ENCODE data around the gene RHOBTB1.

Gene RHOBTB1

DNA sequence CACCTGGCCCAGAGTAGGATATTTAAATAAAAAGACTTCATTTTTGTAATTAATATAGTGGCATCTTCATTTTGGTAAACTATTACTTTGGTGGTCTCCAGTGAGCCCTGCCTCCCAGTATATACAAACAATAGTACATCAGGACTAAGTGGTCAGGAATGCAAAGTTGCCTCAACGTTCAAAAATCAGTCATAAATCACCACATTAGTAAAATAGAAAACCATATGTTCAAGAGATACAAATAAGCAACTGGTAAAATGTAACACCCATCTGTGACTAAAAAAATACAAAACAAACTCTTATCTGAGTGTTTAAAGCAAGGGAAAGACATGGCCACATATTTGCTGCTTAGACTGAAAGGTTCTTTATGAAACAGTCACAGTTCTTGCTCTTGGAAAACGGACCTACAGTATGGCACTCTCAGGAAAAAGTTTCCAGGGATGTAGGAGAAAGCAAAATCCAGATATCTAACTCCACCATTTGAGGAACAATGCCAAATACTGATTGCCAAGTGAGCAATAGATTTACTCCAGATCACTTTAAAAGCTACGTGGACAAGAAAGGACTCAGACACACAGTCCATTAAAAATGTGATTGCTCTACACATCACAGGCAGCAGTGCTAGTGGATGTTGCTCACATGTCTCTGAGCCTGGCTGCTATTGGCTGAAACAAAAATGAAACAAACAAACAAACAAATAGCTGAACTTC, 15.1 kb upstream of the RHOBTB1 start:
- no peak overlapping the region for H3K4me3 ChIP-seq (replicated peaks; ENCODE audit: low read depth, low read length)
- no peak for TF ChIP-seq CTCF (IDR thresholded peaks at IDR 0.05; ENCODE audit: low read depth, low read length, missing control alignments)
- DNase-seq (ENCODE audit: extremely low read depth, low read depth), result no peak

- H3K4me3 ChIP-seq (replicated peaks; ENCODE audit: low read depth, low read length), result no peak overlapping the region
- no peak for TF ChIP-seq CTCF (IDR thresholded peaks at IDR 0.05; ENCODE audit: low read depth, low read length, missing control alignments)
- no peak for DNase-seq (ENCODE audit: extremely low read depth, low read depth)
Measured at GRCh38 chr10:60957667-60958221, 13.8 kb upstream of the RHOBTB1 start.

DNA sequence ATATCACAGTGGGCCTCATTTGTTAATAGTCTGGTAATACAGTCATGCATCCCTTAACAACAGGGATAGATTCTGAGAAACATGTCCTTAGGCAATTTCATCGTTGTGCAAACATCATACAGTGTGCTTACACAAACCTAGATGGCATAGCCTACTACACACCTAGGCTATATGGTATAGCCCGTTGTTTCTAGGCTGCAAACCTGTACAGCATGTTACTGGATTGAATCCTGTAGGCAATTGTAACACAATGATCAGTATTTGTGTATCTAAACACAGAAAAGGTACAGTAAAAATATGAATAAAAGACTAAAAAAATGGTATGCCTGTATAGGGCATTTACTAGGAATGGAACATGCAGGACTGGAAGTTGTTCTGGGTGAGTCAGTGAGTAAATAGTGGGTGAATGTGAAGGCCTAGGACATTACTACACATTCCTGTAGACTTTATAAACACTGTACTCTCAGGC, 12.0 kb upstream of the RHOBTB1 start:
- H3K4me3 ChIP-seq (replicated peaks; ENCODE audit: low read depth, low read length), result no peak overlapping the region
- no peak for DNase-seq (ENCODE audit: extremely low read depth, low read depth)
- TF ChIP-seq CTCF (IDR thresholded peaks at IDR 0.05; ENCODE audit: low read depth, low read length, missing control alignments), result no peak

- DNase-seq (ENCODE audit: extremely low read depth, low read depth), result no peak
- no peak overlapping the region for H3K4me3 ChIP-seq (replicated peaks; ENCODE audit: low read depth, low read length)
- TF ChIP-seq CTCF (IDR thresholded peaks at IDR 0.05; ENCODE audit: low read depth, low read length, missing control alignments), result no peak
Measured at GRCh38 chr10:60955316-60955715, 11.3 kb upstream of the RHOBTB1 start.

- H3K4me3 ChIP-seq (replicated peaks; ENCODE audit: low read depth, low read length), result no peak overlapping the region
- no peak for DNase-seq (ENCODE audit: extremely low read depth, low read depth)
- no peak for TF ChIP-seq CTCF (IDR thresholded peaks at IDR 0.05; ENCODE audit: low read depth, low read length, missing control alignments)
Measured at GRCh38 chr10:60954035-60954434, 10.1 kb upstream of the RHOBTB1 start.

GRCh38 chr10:60953420-60953819, 9.4 kb upstream of the RHOBTB1 start:
- DNase-seq (ENCODE audit: extremely low read depth, low read depth), result no peak
- no peak overlapping the region for H3K4me3 ChIP-seq (replicated peaks; ENCODE audit: low read depth, low read length)
- TF ChIP-seq CTCF (IDR thresholded peaks at IDR 0.05; ENCODE audit: low read depth, low read length, missing control alignments), result no peak

Data from HFF-Myc (cell line).